NCI-H1436 treated with DMSO at 0.1 percent for 48 hours (cell line): ENCODE data around the gene TCAF1.

Source experiments
- DNase-seq: peaks from one replicate; lab custom pipeline; 2025; lab: John Stamatoyannopoulos, UW

Gene TCAF1, protein sequence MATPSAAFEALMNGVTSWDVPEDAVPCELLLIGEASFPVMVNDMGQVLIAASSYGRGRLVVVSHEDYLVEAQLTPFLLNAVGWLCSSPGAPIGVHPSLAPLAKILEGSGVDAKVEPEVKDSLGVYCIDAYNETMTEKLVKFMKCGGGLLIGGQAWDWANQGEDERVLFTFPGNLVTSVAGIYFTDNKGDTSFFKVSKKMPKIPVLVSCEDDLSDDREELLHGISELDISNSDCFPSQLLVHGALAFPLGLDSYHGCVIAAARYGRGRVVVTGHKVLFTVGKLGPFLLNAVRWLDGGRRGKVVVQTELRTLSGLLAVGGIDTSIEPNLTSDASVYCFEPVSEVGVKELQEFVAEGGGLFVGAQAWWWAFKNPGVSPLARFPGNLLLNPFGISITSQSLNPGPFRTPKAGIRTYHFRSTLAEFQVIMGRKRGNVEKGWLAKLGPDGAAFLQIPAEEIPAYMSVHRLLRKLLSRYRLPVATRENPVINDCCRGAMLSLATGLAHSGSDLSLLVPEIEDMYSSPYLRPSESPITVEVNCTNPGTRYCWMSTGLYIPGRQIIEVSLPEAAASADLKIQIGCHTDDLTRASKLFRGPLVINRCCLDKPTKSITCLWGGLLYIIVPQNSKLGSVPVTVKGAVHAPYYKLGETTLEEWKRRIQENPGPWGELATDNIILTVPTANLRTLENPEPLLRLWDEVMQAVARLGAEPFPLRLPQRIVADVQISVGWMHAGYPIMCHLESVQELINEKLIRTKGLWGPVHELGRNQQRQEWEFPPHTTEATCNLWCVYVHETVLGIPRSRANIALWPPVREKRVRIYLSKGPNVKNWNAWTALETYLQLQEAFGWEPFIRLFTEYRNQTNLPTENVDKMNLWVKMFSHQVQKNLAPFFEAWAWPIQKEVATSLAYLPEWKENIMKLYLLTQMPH

DNA sequence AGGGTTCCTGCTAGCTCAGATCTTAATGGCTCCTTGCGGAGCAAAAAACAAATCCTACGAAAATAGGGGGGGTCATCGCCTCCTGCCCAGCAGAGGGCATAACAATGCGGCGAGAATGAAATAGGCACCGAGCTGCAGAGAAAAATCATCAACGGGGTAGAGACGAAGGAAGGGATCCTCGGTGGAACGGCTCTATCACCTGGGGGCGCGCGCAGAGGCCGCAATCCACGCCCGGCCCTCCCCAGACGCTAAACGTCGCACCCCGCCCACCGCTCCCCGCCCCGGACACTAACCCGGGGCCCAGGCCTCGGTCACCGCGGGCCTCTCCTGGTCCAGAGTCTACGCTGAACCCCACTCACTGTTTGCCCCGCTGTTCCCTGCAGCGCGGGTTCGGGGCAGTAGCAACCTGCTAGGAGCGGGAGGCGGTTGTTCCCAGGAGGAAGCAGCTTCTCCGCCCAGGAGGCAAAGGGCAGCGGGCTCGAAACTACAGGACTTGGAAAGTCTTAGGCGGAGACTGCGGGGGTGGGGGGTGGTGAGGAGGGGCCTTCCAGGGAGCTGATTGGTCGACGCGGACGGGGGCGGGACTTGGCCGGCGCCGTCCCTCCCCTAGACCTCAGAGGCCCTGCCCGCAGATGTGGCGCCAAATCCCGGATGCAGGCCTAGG, at the start of gene TCAF1:
TSS of gene TCAF1 (minus strand) at position 509 of the 664 bp plus-strand sequence. CDS start 25,568 bp downstream, outside the sequence.
- peak; percentile 63 for DNase-seq

GRCh38 chr7:143948733-143949132, 46.8 kb upstream of the TCAF1 start:
- DNase-seq: no peak

DNA sequence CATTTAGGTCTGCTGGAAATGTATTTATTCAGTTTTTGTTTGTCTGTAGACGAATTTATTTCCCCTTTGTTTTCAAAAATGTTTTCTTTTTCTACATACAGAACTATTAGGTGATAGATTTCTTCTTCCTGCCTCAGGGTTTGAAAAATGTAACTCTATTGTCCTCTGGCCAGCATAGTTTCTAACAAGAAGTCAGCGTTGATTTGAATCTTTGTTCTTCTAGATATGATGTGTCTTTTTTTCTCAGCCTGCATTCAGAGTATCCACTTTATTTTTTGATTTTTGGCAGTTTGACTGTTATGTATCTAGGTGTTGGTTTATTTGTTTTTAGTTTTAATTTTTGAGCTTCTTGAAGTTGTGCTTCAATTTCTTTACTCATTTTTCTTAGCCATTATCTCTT, 45.1 kb upstream of the TCAF1 start:
- DNase-seq: no peak

DNA sequence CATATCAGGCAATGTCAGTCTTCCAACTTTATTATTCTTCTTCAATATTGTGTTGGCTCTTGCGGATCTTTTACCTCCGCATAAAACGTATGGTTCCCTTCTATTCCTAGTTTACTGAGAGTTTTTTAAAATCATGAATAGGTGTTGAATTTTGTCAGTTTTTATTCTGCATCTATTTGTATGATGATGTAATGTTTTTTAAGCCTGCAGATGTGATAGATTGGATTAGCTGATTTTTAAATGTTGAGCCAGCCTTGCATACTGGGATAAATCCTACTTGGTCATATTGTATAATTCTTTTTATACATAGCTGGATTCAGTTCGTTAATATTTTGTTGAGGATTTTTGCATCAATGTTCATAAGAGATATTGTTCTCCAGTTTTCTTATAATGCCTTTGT, 43.4 kb upstream of the TCAF1 start:
- no peak for DNase-seq

GRCh38 chr7:143938379-143939243, 36.6 kb upstream of the TCAF1 start:
- no peak for DNase-seq

DNA sequence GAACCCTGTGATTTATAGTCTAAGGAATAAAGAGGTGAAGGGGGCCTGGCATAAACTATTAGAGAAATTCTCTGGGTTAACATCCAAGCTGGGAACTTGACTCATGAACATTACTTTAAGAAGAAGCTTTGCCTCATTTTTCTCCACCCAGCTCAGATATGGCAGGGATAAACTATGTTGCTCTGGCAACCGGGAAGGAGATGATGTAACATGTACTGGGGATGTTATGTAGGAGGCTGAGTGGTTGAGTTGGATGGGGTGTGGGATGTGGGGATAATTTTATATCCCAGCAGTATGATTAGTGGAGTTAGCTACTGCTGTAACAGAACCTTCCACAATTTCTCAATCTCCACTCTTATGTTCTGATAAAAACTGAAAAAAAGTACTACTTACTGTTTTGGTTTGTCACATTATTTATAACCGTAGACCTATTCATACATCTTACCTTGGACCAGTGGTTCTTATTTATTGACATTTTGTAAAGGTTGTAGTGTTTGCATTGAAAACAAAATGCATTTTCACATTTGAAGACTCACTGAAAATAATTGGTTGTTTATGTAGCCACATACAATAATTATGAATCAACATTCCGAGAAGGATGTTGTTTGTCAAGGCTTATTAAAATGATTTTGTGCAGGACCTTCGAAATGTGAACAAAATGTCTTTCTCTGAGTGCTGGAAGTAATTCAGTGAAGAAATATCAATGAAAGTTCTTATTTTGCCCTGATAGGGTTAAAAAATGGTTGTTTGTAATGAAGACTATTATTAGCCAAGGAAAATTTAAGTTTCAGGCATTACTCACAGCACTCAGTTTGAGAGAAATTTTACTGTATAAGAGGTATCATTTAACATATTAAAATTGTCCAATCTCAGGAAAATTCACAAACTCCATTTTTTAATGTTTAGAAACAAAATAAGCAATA, 34.4 kb upstream of the TCAF1 start:
- no peak for DNase-seq

GRCh38 chr7:143934526-143935325, 32.8 kb upstream of the TCAF1 start, which contains the start of gene OR2F2:
Gene OR2F2 (plus strand): TSS chr7:143935233. CDS start chr7:143935233, 0 bp downstream.
- no peak for DNase-seq

DNA sequence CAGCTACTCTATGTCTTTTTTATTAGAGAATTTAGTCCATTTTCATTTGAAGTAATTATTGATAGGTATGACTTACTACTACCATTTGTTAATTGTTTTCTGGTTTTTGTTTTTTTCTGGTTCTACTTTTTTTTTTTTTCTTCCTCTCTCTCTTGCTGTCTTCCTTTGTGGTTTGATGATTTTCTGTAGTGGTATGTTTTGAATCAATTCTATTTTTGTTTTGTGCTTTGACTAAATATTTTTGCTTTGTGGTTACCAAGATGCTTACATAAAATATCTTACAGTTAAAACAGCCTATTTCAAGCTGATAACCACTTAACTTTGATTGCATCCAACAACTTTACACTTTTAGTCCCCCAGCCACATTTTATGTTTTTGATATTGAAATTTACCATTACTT, 29.8 kb upstream of the TCAF1 start:
- DNase-seq: no peak

DNA sequence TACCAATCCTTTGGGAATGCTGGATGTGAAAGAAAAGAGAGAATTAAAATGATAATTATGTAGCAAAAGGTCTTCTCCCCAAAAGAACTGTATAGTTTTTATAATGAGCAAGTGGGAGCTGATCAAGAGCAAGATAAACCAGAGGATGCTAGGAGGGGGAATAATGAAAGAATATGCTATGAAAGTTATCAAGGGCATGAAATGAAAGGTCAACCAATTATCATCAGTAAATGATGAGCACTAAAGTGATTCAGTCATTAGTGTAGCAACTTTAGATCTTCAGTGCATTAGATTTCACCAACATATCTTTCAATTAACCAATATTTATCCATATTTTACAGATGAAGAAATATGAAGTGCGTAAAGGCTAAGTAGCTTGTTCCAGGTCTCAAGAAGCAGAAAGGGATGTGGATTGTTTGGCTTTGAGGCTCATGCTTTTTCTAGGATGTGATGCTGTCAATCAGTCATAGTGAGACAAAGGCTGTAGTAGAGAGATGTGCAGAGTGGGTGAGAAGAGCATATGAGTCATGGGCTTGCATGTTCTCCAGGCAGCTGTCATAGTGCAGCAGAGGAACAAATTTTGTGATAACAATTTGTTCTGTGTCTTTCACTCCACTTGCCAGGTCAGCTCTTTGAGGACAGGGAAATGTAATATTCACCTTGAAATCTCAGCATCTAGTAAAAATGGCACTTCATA, 27.4 kb upstream of the TCAF1 start:
- no peak for DNase-seq

- no peak for DNase-seq
Observed at GRCh38 chr7:143924851-143925250, 22.9 kb upstream of the TCAF1 start.

GRCh38 chr7:143914938-143915652, 13.1 kb upstream of the TCAF1 start:
- no peak for DNase-seq

DNA sequence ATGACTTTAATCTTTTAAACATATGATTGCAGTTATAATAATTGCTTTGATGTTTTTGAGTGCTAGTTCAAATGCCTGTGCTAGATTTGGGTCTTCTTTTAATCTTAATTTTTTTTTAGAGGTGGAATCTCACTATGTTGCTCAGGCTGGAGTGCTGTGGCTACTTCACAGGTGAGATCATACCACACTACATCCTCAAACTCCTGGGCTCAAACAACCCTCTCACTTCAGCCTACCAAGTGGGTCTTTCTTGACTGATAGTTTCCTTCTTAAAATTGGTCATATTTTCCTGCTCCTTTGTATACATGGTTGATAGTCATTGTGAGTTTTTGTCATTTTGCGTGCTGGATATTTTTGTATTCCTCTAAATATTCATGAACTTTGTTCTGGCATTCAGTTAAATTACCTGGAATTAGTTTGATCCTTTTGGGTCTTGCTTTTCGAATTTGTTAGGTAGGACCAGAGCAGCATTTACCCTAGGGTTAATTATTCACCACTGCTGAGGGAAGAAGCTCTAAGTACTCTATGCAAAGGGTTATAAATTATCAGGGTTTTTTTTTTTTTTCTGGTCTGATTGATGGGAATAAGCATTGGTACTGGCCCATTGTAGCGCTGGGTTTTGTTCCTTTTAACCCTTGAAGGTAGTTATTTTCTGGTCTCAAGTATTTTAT, 12.1 kb upstream of the TCAF1 start:
- DNase-seq: no peak

- no peak for DNase-seq
Observed at GRCh38 chr7:143910473-143911248, 8.7 kb upstream of the TCAF1 start.

GRCh38 chr7:143909863-143910262, 7.9 kb upstream of the TCAF1 start:
- DNase-seq: no peak

GRCh38 chr7:143908120-143908519, 6.1 kb upstream of the TCAF1 start:
- DNase-seq: no peak

- DNase-seq: no peak
Observed at GRCh38 chr7:143906895-143907294, 4.9 kb upstream of the TCAF1 start.

- no peak for DNase-seq
Observed at GRCh38 chr7:143906151-143906550, 4.2 kb upstream of the TCAF1 start.
